A673 (cell line): ENCODE results near the gene SLC25A21.

Source experiments
- EZH2 ChIP-seq: fragments of 200-600 bp; sonication (generic); IDR thresholded peaks from 2 replicates; pipeline ENCODE4 v1.6.1; 2017; ENCODE audit warnings: borderline replicate concordance, low read depth, mild to moderate bottlenecking, mixed read lengths, antibody characterized with exemption, low read length; ENCODE audit not compliant: poor library complexity, severe bottlenecking
- TF ChIP-seq, protein P1 (sequence below): fragments of 300-800, 200-600 bp; sonication (generic); conservative IDR thresholded peaks from 2 replicates; pipeline ENCODE4 v1.5.1; 2017; ENCODE audit warnings: low read depth, mild to moderate bottlenecking, antibody characterized with exemption, low read length, moderate library complexity, mixed read lengths

DNA sequence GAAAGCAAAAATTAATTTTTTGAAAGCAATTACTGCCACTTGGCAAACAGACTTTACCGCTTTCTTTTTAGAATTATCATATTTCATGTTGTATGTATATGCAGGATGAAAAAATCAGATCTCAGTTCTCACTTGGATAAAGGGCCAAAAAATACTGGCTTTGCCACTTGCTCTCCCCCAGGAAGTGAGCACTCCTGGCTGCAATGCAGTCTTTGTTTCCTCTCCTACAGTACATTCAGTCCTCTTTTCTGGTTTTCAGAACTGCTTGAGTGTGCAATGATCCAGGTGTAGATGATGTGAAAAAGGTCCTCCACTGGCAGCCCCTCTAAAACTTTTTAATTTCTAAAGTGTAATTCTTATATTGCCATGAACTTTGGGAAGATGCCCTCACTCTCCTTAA is 183.4 kb downstream of the SLC25A21 start:
- TF ChIP-seq, protein P1, sequence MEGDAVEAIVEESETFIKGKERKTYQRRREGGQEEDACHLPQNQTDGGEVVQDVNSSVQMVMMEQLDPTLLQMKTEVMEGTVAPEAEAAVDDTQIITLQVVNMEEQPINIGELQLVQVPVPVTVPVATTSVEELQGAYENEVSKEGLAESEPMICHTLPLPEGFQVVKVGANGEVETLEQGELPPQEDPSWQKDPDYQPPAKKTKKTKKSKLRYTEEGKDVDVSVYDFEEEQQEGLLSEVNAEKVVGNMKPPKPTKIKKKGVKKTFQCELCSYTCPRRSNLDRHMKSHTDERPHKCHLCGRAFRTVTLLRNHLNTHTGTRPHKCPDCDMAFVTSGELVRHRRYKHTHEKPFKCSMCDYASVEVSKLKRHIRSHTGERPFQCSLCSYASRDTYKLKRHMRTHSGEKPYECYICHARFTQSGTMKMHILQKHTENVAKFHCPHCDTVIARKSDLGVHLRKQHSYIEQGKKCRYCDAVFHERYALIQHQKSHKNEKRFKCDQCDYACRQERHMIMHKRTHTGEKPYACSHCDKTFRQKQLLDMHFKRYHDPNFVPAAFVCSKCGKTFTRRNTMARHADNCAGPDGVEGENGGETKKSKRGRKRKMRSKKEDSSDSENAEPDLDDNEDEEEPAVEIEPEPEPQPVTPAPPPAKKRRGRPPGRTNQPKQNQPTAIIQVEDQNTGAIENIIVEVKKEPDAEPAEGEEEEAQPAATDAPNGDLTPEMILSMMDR = no peak
- TF ChIP-seq EZH2 = no peak
